ENCODE data around the gene MTARC2.
A peak's percentile ranks its signal among the peaks of the same experiment; 100 is the strongest.
"Not testable (repeated sequence)": the region's sequence is repeated elsewhere in the genome, so short reads cannot be mapped to it uniquely, and the experiment has no call there.

Gene MTARC2

DNA sequence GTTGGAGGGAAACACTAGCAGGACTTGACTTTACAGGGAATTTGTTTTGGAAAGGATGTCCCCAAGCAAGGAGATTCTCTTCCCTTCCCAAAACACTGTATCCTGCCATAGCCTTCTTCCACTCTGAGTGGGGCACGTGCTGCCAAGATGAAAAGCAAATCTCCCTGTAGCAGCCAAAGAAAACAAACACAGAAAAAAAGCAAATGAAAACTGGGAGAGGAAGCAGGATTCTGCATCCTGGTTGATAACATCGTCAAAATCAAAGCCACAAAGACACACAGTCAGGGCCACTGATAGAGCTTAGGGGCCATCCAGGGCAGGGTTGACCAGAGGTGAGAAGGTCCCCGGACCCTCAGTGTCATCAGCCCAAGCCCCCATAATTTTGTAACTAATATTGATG lies 16.0 kb upstream of the MTARC2 start:
- no peak for DNase-seq

DNA sequence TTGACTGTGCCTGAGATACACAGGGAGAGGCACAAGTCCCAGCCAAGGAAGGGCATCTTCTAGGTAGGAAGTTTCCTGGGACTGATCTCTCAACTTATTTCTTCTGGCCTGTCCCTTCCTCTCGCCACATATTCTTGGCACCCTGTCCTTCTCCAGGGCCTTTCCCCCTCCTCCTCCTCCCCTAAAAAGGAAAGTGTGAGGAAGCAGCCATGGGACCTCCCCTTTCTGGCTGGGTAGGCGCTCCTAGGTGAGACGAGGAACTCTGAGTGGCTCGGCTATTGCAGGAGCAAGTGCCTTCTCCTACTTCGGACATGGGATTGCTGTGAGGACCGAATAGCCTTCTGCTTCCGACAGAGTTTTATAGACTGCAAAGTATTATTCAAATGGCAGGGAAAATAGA lies 15.5 kb upstream of the MTARC2 start:
- DNase-seq, result no peak

DNA sequence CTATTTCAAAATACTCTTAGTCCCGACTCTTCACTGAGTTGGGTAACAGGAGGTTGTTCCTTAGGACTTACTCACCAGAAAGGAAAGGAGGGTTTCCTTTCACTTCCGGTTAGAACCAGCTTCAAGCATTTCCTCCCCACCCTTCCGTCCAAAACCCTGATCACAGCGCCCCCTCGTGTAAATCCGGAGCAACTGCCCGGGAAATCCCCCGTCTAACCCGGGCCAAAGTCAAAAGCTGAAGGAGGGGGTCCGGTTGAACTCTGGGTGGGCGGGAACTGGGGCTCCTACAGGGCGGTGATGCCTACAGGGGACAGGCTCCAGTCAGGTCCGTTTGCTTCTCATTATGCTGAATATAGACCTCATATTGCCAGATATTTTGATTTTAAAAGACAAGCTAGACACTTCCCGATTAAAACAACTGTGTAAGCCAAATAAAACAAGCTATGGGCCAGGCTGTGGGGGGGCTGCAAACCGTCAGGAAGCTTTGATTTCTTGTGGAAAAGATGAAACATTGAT lies 15.0 kb upstream of the MTARC2 start:
- peak in 40 of 51 donors; percentile 4 to 68 (median 25) for DNase-seq

DNA sequence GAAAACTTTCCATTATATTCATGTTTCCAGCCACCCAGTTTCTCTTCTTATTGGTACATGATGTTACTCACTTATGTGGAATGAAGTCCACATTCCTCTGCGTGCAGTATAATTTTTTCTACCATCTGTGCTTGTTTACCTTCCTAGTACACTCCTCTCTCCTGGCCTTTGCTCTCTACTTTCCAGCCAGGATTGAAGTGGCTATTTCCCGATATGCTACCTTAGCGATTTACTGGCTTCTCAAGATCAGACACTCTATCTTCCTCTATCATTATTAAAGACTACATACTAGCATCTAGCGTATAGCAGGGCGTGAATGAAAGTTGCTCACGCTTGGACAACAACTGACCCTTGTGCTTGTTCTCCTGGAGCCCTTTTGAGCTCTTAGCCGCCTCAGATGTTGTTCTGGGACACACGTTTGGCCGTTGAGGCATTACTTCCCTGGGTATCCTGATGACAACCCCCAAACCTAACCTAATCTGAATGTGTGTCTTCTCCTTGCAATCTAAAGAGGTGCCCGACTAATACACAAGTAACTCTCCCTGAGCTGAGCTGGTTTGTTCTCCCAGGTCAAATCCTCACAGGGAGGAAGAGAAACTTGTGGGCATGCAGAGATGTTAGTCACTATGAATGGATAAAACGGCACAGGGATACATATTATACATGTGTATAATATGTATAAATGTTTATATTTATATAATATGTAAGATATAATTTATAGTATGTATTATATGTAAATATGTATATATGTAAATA lies 13.4 kb upstream of the MTARC2 start:
- no peak for DNase-seq

DNA sequence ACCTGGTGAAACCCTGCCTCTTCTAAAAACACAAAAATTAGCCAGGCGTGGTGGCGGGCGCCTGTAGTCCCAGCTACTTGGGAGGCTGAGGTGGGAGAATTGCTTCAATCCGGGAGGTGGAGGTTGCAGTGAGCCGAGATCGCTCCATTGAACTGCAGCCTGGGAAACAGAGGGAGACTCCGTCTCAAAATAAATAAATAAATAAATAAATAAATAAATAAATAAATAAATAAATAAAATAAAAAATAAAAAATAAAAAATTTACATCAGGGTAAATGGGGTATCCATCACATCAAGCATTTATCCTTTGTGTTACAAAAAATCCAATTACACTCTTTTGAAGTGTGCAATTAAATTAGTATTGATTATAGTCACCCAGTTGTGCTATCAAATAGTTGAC lies 11.8 kb upstream of the MTARC2 start:
- DNase-seq, result not testable (repeated sequence)

DNA sequence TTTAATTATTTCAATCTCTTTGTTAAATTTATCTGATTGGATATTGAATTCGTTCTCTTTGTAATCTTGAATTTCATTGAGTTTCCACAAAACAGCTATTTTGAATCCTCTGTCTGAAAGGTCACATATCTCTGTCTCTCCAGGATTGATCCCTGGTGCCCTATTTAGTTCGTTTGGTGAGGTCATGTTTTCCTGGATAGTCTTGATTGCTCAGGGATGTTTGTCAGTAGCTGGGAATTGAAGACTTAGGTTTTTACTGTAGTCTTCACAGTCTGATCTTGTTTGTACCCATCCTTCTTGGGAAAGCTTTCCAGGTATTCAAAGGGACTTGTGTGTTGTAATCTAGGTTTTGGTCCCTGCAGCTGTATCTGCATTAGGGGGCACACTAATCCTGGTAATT lies 6.8 kb upstream of the MTARC2 start:
- no peak for DNase-seq

DNA sequence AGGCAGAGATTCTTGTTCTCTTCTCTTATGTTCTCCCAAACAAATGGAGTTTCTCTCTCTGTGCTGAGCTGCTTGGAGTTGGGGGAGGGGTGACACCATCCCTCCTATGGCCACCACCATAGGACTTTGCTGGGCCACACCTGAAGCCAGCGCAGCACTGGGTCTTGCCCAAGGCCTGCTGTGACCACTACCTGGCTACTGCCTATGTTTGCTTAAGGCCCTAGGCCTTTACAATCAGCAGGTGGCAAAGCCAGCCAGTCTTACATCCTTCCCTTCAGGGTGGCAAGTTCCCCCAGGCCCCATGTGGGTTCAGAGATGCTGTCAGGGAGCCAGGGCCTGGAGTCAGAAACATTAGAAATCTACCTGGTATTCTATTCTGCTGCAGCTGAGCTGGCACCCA lies 6.3 kb upstream of the MTARC2 start:
- DNase-seq, result no peak

DNA sequence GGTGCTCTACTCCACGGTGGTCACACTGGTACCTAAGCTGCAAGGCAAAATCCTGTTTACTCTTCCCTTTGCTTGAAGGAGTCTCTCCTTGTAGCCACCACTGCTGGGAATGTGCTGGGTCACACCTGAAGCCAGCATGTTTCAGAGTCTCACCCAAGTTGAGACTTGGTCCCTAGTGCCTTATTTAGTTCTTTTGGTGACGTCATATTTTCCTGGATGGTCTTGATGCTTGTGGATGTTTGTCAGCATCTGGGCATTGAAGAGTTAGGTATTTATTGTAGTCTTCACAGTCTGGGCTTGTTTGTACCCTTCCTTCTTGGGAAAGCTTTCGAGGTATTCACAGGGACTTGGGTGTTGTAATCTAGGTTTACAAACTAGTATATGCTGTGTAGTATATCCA lies 5.6 kb upstream of the MTARC2 start:
- DNase-seq, result no peak

DNA sequence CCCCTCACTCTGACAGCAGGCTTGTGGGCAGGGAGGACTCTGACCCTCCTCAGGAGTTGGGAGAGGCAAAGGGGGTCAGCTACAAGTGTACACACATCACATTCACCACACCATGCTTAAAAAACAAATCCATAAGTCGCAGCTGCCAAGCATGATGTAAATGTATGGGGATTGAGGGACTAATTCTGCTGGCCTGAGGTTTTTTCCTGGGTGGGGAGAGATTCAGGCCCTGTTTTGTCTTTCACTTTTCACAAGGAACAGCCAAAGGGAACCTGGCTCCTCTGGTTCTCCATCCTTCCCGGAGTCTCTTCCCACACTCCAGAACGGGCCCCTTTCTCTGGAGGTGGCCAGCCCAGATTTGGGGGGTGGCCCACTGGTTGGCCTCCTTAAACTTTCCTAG lies 1.3 kb upstream of the MTARC2 start:
- DNase-seq, result no peak

DNA sequence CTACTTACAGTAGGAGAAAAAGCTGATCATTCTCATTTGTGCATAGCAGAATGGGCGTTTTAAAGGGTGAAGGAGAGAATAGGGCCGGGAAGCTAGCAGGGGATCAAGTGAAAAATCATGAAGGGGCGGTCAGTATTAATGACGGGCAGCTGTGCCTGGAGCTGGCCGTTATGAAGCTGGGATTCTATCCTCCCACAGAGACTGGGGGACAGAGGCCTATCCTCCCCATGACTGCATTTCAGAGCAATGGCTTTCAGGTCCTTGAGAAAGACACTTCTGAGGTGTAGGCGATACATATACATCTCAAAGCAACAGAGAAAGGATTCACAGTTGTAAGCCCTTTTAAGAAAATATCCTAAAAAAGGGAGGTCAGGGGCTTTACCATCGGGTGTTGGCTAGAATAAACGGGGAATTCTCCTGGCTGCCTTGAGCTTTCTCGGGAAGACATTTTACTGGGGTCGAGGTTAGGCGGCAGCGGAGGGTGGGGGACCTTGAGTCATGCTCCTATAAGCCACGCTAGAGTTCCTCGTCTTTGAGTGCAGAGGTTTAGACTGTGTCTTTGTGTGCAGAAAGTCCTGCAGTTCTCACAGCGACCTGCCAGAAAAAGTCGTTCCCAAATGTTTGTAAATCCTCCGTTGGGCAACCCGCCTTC lies 559 bp upstream of the MTARC2 start:
- no peak for DNase-seq

DNA sequence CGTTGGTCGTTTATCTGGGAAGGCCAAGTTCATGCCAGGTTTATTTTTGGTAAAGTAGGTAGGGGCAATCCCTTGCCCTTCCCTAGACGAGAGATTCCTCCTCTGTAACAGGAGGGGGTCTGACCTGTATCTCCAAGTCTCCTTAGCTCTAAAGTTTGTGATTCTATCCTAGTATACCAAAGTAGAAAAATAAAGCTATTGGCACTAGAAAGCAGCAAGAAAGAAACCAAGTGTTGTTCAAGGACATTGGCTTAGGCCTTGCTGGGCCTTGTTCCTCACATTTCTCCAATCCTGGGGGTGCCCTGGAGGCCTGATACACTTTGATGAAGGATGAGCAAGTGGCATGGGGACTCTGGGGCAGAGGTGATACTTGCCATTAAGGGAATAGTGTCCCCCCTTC lies 814 bp downstream of the MTARC2 start:
- no peak for DNase-seq

DNA sequence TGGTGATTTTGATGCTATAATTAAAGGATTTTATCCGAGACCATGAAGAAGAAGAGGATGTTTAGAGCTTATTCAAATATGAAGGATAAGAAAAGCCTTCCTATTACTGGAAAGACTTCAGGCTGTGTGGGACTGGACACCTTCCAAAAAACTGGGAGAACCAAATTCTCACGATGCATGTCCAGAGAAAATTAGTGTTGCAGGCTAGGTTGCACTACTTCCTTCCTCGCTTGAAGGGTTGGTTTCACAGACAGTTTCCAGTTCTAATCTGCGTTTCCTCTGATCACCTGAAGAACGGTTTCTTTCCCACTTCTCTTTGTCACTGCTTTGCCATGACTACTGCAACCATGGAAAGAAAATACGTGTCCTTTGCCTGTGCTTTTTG lies 2.0 kb downstream of the MTARC2 start:
- DNase-seq, result no peak

DNA sequence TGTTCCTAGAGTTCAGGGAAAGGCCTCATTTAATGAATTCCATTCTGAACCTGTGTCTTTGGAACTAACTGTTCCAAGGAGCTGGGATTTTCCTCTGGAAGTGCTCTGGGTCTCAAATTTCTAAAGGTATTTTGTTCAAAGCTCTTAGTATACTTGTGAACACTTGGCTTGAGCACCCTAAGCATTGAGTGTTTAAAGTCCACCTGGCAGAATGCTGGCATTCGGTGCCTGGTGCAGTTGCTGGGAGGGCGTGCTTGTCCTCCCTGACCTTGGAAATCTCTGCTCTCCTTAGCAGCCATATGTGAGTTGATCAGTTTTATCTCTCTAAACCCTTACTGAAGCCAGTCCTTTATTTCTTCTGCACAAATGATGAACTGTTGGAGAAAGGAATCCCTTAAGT lies 3.0 kb downstream of the MTARC2 start:
- DNase-seq, result peak in 1 of 51 donors; percentile 42

DNA sequence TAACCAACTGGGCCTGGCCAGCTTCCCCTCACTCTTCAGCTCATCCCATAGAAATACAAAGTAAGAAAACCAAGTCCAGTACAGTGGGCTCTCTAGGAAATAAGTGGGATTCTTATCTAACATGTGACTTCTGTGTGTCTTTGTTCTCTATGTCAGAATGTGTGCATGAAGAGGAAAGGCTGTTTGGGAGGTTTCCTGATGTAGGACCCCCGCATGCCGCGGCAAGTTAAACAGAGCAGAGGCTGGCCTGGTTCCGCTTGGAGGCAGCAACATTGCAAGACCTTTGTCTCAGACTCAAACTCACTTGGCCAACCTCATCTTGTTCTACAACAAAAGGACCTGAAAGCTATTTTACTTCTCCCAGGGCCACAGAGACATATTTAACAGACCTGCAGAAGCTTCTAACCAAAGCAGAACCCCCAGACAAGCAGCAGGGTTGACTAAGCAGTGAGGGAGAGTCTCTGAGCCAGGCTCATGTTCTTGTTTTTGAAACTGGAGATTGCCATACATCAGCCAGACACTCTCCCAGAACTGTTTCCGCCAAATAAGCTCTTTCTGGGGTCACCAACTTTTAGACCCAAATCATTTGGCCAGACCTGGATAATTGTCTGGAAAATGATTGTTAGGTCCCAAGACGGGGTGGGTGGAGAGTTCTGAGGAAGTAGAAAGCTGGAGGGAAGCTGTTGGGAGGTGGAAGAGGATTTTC lies 6.2 kb downstream of the MTARC2 start:
- no peak for DNase-seq

DNA sequence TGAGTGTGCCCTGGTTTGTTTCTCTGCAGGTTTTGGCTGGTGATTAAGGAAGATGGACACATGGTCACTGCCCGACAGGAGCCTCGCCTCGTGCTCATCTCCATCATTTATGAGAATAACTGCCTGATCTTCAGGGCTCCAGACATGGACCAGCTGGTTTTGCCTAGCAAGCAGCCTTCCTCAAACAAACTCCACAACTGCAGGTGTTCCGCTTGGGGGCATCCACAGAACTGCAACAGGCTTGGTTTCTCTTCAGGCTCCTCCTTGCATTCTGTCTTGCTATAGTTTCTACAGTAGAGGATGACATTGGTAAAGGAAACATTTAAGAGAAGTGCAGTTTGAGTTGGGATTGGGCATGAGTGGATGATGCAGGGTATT lies 6.8 kb downstream of the MTARC2 start:
- DNase-seq, result no peak

DNA sequence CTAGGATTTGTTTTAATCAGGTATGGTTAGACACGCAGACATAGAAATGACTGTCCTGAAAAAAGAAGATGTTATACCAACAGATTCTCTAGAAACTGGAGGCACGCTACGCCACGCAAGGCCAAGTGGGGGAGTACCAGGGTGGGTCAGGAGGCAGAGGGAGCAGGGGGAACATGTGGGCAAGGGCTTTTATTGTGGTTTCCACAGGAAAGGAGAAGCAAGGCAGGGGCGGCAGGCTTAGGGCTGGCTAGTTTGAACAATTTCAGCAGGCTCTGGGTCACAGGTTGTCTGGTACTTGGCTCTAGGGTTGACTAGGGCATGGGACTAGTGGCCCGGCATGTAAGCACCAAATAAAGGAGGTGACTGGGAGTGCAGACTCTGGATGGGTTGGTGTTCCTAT lies 7.2 kb downstream of the MTARC2 start:
- DNase-seq, result no peak

DNA sequence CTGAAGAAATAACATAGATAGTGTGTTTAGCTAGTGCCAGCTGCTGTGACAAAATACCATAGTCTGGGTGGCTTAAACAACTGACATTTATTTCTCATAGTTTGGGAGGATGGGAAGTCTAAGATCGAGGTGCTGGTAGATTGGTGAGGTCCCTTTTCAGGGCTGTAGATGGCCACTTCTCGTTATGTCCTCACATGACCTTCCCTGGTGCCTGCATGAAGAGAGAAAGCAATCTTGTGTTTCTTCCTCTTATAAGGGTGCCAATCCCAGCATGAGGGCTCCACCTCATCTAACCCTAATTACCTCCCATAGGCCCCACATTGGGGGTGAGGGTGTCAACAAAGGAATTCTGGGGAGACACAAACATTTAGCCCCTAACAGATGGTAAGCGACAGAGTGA lies 9.3 kb downstream of the MTARC2 start:
- no peak for DNase-seq

DNA sequence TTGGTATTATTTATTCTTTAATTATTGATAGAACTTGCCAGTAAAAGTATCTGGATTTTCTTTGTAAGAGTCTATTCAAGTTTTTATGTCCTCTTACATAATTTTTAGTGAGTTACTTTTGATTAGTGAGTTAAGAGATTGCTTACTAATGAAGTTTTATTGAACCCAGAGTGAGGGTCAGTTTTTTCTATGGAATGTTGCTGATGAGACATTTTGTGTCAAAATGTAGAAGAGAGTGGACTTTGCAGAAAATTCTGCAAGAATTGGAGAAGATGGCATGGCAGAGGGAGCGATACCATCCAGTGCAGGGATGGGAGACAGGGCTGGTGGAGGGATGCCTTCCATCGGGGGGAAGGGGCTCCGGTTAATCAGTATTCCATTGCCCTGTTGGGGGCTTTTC lies 11.0 kb downstream of the MTARC2 start:
- no peak for DNase-seq

DNA sequence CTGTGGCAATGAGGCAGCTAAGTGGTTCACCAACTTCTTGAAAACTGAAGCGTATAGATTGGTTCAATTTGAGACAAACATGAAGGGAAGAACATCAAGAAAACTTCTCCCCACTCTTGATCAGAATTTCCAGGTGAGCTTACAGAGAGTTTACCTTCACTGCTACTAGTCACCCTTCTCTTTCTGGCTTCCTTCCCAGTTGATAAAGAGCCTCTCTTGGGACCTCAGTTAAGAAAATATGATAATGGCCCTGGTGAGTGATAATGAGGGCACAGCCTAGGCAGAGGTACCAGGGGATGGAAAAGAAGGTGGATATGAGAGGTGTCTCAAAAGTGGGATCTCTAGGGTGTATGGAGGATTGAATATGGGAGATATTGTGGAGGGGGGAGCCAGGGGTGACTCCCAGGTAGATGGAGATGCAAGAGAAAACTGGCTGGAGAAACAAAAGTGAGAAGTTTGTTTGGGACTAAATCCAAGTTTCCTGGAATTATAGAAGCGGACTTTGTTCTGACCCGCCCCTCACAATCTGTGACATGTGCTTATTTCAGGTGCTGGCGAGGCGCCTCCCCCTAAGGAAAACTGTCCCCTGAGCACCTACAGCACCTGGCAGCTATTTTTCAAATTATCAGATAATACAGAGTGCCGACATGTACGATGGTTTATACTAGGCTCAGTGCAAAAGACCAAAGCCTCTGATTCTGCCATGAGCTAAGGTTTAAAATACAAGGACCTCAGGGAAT lies 13.7 kb downstream of the MTARC2 start:
- no peak for DNase-seq

DNA sequence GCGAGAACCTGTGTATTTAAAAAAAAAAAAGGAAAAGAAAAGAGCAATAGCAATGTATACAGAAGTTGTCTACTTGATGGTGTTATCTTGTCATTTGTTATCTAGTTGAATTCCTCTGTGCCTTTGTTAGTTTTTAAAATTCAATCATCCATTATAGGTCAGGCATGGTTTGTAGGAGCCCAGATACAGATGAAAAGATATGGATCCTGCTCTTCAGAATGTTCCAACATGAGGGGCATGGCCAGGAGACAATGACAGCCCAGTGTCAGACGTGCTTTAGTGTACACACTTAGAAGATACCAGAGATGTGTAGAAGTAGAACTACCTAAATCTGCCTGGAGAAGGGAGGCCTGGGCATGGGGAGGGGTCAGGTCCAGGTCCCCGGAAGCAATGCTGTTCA lies 16.6 kb downstream of the MTARC2 start:
- no peak for DNase-seq

DNA sequence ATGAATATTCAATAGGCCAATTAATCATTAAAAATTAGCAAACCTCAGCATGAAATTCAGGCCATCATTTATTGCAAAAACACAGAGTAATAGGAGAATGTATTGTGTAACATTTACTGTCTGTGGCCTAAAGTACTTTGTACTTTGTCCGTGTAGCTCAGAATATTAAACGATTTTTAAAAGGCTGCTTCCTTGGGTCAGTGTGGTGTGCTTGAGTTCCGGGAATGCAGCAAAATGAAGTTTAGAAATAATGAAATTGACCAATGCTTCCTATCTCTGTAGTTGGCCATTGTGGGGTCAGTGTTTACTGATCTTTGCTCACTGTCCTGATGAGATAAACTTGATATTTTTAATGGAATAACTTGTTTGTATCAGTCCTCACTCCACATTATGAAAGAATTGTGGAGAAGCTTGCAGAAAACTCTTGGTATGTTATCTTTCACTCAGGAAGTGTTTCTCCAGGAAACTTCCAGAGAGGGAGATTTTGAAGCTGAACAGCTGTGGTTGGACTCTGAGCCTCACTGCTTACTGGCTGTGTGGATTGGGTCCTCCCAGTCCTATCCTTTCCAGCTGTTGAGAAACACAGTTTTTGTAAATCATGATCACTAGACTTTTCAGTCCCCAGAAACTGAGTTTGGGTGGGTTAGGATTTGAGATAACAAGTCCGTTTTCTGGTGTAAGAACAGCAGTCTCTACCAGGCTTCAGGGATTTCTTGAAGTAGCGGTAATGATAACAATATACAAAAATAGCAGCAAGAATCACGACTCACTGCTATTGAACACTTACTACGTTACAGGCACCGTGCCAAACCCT lies 19.4 kb downstream of the MTARC2 start:
- DNase-seq, result no peak

Data from hypothalamus (tissue), 51 donors.